Pancreas (tissue), 10 donors: ENCODE results near the gene CALML3. TPM values are rescaled to one million over a fixed set of nuclear protein-coding genes. Genes with fewer than 3 reads are reported as not detected.
A peak's percentile ranks its signal among the peaks of the same experiment; 100 is the strongest.

Source experiments
- ATAC-seq, 4 donors: fragments of 200-7000 bp; cut with Tn5 transposase; one replicate each; pipeline versions ENCODE4 v1.8.0 to v1.9.1; 2020; ENCODE audit warnings: mild to moderate bottlenecking in 4 of 4, moderate library complexity in 4 of 4
- DNase-seq, 6 donors: peaks; one replicate each; pipeline ENCODE4 v3.0.0-alpha.2; 2020
- FAIRE-seq: peaks from 2 replicates; lab custom pipeline; 2012; peaks lifted over from hg19 to GRCh38; lab: Jason Lieb, UNC
- H3K27ac ChIP-seq, 4 donors: fragments of 200-600 bp; sonication (generic); 1 replicate in 3 of 4; 2 replicates in 1 of 4; pipeline versions ENCODE4 v1.5.0 to v1.8.0; 2020
- H3K27me3 ChIP-seq, 4 donors: fragments of 200-600 bp; one replicate each; pipeline ENCODE4 v1.8.0; 2021
- H3K36me3 ChIP-seq, 3 donors: fragments of 200-600 bp; sonication (generic) in 1 of 3; one replicate each; pipeline versions ENCODE4 v1.5.0 to v1.8.0; 2020 to 2021
- H3K4me1 ChIP-seq, 3 donors: fragments of 200-600 bp; one replicate each; pipeline ENCODE4 v1.8.0; 2021
- H3K4me3 ChIP-seq, 4 donors: fragments of 200-600 bp; sonication (generic) in 2 of 4; one replicate each; pipeline versions ENCODE4 v1.5.0 to v1.8.0; 2020 to 2021
- H3K9me3 ChIP-seq, 4 donors: fragments of 200-600 bp; one replicate each; pipeline ENCODE4 v1.8.0; 2021
- WGBS, 2 donors: extraction: QIAGEN DNeasy Blood & Tissue Kit; methylation state at CpG; one replicate each; pipeline ENCODE4 v1.1.7; 2013; 5-methylcytosine and 5-hydroxymethylcytosine counted together
- intact Hi-C, 3 donors: fragments of 100-400 bp; cut with DNase I; formaldehyde crosslinking; loops; one replicate each; pipeline versions ENCODE4 v1.11.1 to v1.14.2; 2022
- polyA plus RNA-seq, 2 donors: library from polyadenylated mRNA; stranded (reverse); fragments of 200-250 nt; gene quantifications; one replicate each; pipeline ENCODE4 v1.2.3, GENCODE V29; 2013
- total RNA-seq, 6 donors: library from RNA; stranded (reverse); fragmentation: NEBNext Ultra II Directional in 4 of 6; extraction: Animal tissue kit (Norgen Biotek cat#: 25700) in 4 of 6; gene quantifications; one replicate each; pipeline versions ENCODE4 v1.2.1 to v1.2.4, GENCODE V29; 2021 to 2023
- TF ChIP-seq, protein P1 (sequence below), 4 donors: fragments of 200-600 bp; sonication (generic) in 3 of 4; IDR thresholded peaks; one replicate each; pipeline versions ENCODE4 v1.5.0 to v1.8.0; 2021; ENCODE audit warnings: antibody characterized with exemption in 4 of 4
- donor health status: healthy with polysubstance abuse.
- donor health status: DM: no; HTN: no; CAD: no; lungs with moderate emphysema.
- donor health status: DM: no; HTN: no; CAD: no.
- donor health status: control.
- donor health status: control.
- donor health status: Bipolar disorder and iron deficiency.
- donor health status: DM: yes; HTN: yes; CAD: no.
- donor health status: DM: no; HTN: no; CAD: no.
- donor health status: DM: no; HTN: no; CAD: no.
- donor health status: DM: yes; HTN: yes; CAD: no.

CALML3 gene
- total and polyA plus RNA-seq, 8 donors, result 0.05 to 0.08 TPM; not detected in 6

DNA sequence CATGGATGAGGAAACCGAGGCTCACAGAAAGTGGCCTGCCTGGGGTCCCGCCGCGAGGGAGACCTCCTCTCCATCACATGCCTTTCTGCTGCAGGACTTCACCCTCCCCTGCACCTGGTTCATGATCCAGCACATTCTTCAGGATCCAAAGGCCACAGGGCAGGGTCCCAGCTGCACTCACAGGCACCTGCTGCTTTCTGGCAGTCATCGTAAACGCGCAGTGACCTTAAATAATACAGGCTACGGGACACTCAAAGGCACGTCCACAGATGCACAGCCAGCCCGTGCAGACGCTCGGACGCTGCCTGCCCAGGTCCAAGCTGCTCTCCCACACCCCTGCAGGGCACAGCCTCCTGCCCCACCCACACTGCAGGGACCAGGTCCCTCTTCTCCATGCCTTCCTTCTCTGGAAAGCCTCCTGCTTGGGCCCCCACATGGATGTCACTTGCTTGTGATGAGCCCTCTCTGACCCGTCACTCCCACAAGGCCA is 49.9 kb downstream of the CALML3 start:
- H3K4me3 ChIP-seq, result no peak overlapping the region
- H3K9me3 ChIP-seq, result no peaks in the 10 kb centered on the region
- 83 to 87% methylated on average over 14 of the region's 14 CpGs for WGBS, 2 donors
- no peaks in the 10 kb centered on the region for H3K36me3 ChIP-seq
- DNase-seq (peak in 1 of 6 donors; percentile 24), ATAC-seq (no peak), FAIRE-seq (no peak)
- TF ChIP-seq, protein P1, sequence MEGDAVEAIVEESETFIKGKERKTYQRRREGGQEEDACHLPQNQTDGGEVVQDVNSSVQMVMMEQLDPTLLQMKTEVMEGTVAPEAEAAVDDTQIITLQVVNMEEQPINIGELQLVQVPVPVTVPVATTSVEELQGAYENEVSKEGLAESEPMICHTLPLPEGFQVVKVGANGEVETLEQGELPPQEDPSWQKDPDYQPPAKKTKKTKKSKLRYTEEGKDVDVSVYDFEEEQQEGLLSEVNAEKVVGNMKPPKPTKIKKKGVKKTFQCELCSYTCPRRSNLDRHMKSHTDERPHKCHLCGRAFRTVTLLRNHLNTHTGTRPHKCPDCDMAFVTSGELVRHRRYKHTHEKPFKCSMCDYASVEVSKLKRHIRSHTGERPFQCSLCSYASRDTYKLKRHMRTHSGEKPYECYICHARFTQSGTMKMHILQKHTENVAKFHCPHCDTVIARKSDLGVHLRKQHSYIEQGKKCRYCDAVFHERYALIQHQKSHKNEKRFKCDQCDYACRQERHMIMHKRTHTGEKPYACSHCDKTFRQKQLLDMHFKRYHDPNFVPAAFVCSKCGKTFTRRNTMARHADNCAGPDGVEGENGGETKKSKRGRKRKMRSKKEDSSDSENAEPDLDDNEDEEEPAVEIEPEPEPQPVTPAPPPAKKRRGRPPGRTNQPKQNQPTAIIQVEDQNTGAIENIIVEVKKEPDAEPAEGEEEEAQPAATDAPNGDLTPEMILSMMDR (IDR thresholded peaks at IDR 0.05), result no peak
- no peak overlapping the region for H3K27ac ChIP-seq
- H3K4me1 ChIP-seq, result no peaks in the 10 kb centered on the region
- intact Hi-C loops, result no loop called here
- H3K27me3 ChIP-seq, result no peaks in the 10 kb centered on the region

DNA sequence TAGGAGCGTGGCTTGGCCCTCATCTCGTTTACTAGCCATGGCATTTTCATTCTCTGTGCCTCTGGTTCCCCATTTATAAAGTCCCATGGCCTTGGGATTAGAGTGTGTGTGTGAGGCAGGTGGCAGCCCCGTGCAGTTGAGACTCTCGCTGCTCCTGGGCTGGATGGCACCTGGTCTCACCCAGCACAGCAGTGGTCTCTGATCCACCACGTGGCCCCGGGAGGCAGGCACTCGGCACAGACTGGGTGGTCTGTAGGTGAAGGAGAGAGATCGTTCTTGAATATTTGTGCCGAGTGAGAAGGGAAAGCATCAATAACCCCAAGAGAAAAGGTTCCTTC is 50.4 kb downstream of the CALML3 start:
- ATAC-seq (no peak), DNase-seq (peak in 1 of 6 donors; percentile 22), FAIRE-seq (no peak)
- Histone ChIP-seq H3K27me3 (no peaks in the 10 kb centered on the region), H3K4me1 (no peaks in the 10 kb centered on the region), H3K4me3 (no peak overlapping the region), H3K27ac (no peak overlapping the region), H3K9me3 (no peaks in the 10 kb centered on the region), H3K36me3 (no peaks in the 10 kb centered on the region)
- WGBS, 2 donors, result 60 to 67% methylated on average over 9 of the region's 9 CpGs
- intact Hi-C loops, result no loop called here
- TF ChIP-seq, protein P1 (IDR thresholded peaks at IDR 0.05), result no peak

DNA sequence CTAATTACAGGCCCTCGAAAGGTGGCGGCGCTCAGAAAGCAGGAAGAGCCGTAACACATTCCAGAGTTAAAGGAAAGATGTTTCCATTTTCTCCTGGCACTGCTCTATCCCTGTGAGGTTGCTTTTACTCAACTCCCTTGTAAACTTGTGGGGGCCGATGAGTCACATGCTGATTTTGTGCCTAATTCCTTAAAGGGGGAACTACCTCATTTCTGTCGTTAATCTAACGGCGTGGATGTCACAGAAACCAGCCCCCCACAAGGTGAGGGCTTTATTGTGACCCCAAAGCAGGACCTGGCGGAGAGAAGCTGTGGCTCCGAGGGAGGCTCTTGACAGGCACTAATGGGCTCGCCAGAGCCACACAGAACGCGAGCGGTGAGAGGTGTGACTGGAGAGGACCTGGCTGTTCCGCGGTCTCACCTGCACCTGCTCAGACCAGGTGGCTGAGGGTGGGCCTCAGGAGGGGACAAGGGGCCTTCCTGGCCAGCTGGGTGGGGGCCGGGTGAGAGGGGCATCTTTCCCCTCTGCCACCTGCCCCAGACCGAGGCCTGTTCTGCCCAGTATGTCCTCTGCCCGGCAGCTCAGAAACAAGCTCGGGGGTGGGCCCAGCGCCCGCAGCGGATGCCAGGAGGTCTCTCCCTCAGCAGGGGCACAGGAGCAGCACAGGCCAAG is 50.9 kb downstream of the CALML3 start:
- Histone ChIP-seq H3K4me1 (no peaks in the 10 kb centered on the region), H3K27ac (no peak overlapping the region), H3K4me3 (no peak overlapping the region), H3K36me3 (no peaks in the 10 kb centered on the region), H3K9me3 (no peaks in the 10 kb centered on the region), H3K27me3 (no peaks in the 10 kb centered on the region)
- FAIRE-seq (no peak), ATAC-seq (no peak), DNase-seq (peak in 1 of 6 donors; percentile 53)
- TF ChIP-seq, protein P1 (IDR thresholded peaks at IDR 0.05), result no peak
- intact Hi-C loops, result no loop called here
- WGBS, 2 donors, result 91 to 93% methylated on average over 21 to 23 of the region's 23 CpGs

DNA sequence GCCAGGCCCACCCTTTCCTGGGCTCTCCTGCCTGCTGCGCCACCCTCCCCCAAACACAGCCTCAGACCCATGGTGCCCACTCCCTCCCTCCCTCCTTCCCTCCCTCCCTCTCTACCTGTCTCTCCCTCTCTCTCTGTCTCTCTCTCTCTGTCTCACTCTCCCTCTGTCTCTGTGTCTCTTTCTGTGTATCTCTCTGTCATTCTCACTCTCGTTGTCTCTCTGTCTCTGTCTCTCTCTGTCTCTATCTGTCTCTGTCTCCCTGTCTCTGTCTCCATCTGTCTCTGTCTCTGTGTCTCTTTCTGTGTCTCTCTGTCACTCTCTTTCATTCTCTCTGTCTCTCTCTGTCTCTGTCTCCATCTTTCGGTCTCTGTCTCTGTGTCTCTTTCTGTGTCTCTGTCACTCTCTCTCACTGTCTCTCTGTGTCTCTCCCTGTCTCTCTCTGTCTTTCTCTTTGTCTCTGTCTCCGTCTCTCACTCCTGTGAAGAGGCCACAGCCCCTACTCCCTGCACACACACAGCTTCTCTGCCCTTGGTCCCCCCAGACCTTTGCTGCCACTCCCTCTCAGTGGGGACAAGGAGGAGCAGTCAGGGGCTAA is 51.5 kb downstream of the CALML3 start:
- 87 to 96% methylated on average over 4 of the region's 4 CpGs for WGBS, 2 donors
- FAIRE-seq, result no peak
- DNase-seq, result no peak
- H3K9me3 ChIP-seq, result no peaks in the 10 kb centered on the region
- H3K4me1 ChIP-seq, result no peaks in the 10 kb centered on the region
- H3K36me3 ChIP-seq, result no peaks in the 10 kb centered on the region
- no peak overlapping the region for H3K4me3 ChIP-seq
- no peak overlapping the region for H3K27ac ChIP-seq
- no peak for ATAC-seq
- no peaks in the 10 kb centered on the region for H3K27me3 ChIP-seq
- intact Hi-C loops, result no loop called here
- TF ChIP-seq, protein P1 (IDR thresholded peaks at IDR 0.05), result no peak

Other genes with a start within 250 kb of the CALML3 start
- gene UCN3, start 160.0 kb upstream of the CALML3 start, total RNA-seq, result 1 to 10 TPM in 4 of 6 donors, under 1 TPM in 2; 0.66 to 5.5 (median 1.8) TPM
- 10 to 100 TPM; 17.2 to 45.7 TPM for gene UCN3, start 160.0 kb upstream of the CALML3 start, polyA plus RNA-seq
- under 1 TPM in 1 of 6 donors, not detected in 5; 0.09 TPM for gene TUBAL3, start 120.1 kb upstream of the CALML3 start, total RNA-seq
- gene TUBAL3, start 120.1 kb upstream of the CALML3 start, polyA plus RNA-seq, result under 1 TPM; 0.08 to 0.14 TPM
- gene NET1, start 112.4 kb upstream of the CALML3 start, total RNA-seq, result 10 to 100 TPM; 26.9 to 68.0 (median 43.6) TPM
- 10 to 100 TPM; 13.0 to 19.7 TPM for gene NET1, start 112.4 kb upstream of the CALML3 start, polyA plus RNA-seq
- gene CALML5, start 25.4 kb upstream of the CALML3 start, total RNA-seq, result not detected
- gene CALML5, start 25.4 kb upstream of the CALML3 start, polyA plus RNA-seq, result not detected
- gene ASB13, start 141.6 kb downstream of the CALML3 start, total RNA-seq, result 10 to 100 TPM in 3 of 6 donors, 1 to 10 TPM in 3; 8.7 to 17.6 (median 10.2) TPM
- 10 to 100 TPM; 15.1 to 22.2 TPM for gene ASB13, start 141.6 kb downstream of the CALML3 start, polyA plus RNA-seq
- gene TASOR2, start 159.9 kb downstream of the CALML3 start, total RNA-seq, result 10 to 100 TPM; 24.4 to 36.9 (median 30.2) TPM
- gene TASOR2, start 159.9 kb downstream of the CALML3 start, polyA plus RNA-seq, result 10 to 100 TPM; 10.7 to 11.9 TPM